GM12872 (cell line): ENCODE measurements around the gene NBEA.

ENCODE experiments used
- CTCF ChIP-seq: IDR thresholded peaks from 3 replicates; pipeline ENCODE4 v1.5.1; 2011; ENCODE audit warnings: low read depth, mild to moderate bottlenecking, low read length, moderate library complexity; ENCODE audit not compliant: insufficient read depth

NBEA gene

GRCh38 chr13:35502456-35502855, 560.4 kb downstream of the NBEA start:
- TF ChIP-seq CTCF = no peak

GRCh38 chr13:35512271-35512920, 570.3 kb downstream of the NBEA start:
- TF ChIP-seq CTCF = no peak

- TF ChIP-seq CTCF = no peak
These were observed 572.0 kb downstream of the NBEA start for GRCh38 chr13:35514061-35514477.

- TF ChIP-seq CTCF = no peak
These were observed 572.9 kb downstream of the NBEA start for GRCh38 chr13:35514801-35515502.

GRCh38 chr13:35518337-35518946, 576.4 kb downstream of the NBEA start:
- TF ChIP-seq CTCF = no peak

GRCh38 chr13:35524171-35524570, 582.1 kb downstream of the NBEA start:
- no peak for TF ChIP-seq CTCF

GRCh38 chr13:35526577-35526976, 584.5 kb downstream of the NBEA start:
- no peak for TF ChIP-seq CTCF
